Erythroblast (primary cell): ENCODE data around the gene MAP4K1.

ENCODE experiments used
- DNase-seq, 2 experiments: peaks; one replicate each; lab custom pipeline; 2025; lab: John Stamatoyannopoulos, UW
- GATA1 ChIP-seq: IDR thresholded peaks from 2 replicates; pipeline ENCODE4 v1.6.1; 2011; ENCODE audit warnings: low read depth, mild to moderate bottlenecking, control low read depth, low read length, moderate library complexity
- POLR2A ChIP-seq: IDR thresholded peaks from 2 replicates; pipeline ENCODE4 v1.6.1; 2011; ENCODE audit warnings: mild to moderate bottlenecking, low read length

Gene MAP4K1

GRCh38 chr19:38544569-38545315 lies 73.0 kb downstream of the MAP4K1 start:
- TF ChIP-seq POLR2A (no peak), GATA1 (no peak)
- peak in 1 of 2 experiments; percentile 58 for DNase-seq

- peak; percentile 93 to 97 for DNase-seq
- TF ChIP-seq GATA1 (no peak), POLR2A (no peak)
Measured at GRCh38 chr19:38543807-38544568, 73.8 kb downstream of the MAP4K1 start.

GRCh38 chr19:38543286-38543806 lies 74.4 kb downstream of the MAP4K1 start:
- TF ChIP-seq GATA1, result no peak
- no peak for TF ChIP-seq POLR2A

GRCh38 chr19:38542040-38542439 lies 75.7 kb downstream of the MAP4K1 start:
- TF ChIP-seq GATA1, result no peak
- TF ChIP-seq POLR2A, result no peak
- no peak for DNase-seq

More at GRCh38 chr19:38543286-38543806, 74.4 kb downstream of the MAP4K1 start:
- DNase-seq, result no peak

- no peak for DNase-seq
- TF ChIP-seq GATA1 (no peak), POLR2A (no peak)
Measured at GRCh38 chr19:38539751-38540150, 78.0 kb downstream of the MAP4K1 start.

GRCh38 chr19:38538793-38539528 lies 78.8 kb downstream of the MAP4K1 start:
- DNase-seq, result no peak
- TF ChIP-seq POLR2A (no peak), GATA1 (no peak)

GRCh38 chr19:38538386-38538785 lies 79.4 kb downstream of the MAP4K1 start:
- no peak for DNase-seq
- TF ChIP-seq POLR2A (no peak), GATA1 (no peak)
